HL-60 (cell line): ENCODE data around the gene GOLPH3.

Experiments used
- DNase-seq, 2 experiments: peaks; one replicate each; pipeline ENCODE4 v3.0.0-alpha.2; 2010 to 2020; ENCODE audit warnings: low read depth in 1 of 2, low spot score in 1 of 2
- H3K27ac ChIP-seq: fragments of 250-450 bp; sonication (Bioruptor Pico); replicated peaks from 2 replicates; pipeline ENCODE4 v1.5.1; 2020; ENCODE audit warnings: mild to moderate bottlenecking, moderate library complexity
- H3K27me3 ChIP-seq: fragments of 250-450 bp; sonication (Bioruptor Pico); 2 replicates; pipeline ENCODE4 v1.5.1; 2021; ENCODE audit warnings: mild to moderate bottlenecking, moderate library complexity; ENCODE audit not compliant: insufficient read depth, poor library complexity, severe bottlenecking
- H3K4me3 ChIP-seq: replicated peaks from 2 replicates; pipeline ENCODE4 v1.5.1; 2011; ENCODE audit warnings: mild to moderate bottlenecking, control low read depth, low read length; ENCODE audit not compliant: insufficient read depth
- CTCF ChIP-seq: IDR thresholded peaks from one replicate; pipeline ENCODE4 v1.5.1; 2011; ENCODE audit warnings: low read length, control low read depth, inconsistent platforms; ENCODE audit not compliant: insufficient read depth
- TF ChIP-seq, protein P1 (sequence below): IDR thresholded peaks from 2 replicates; pipeline ENCODE4 v1.6.1; 2012; ENCODE audit warnings: low read depth; ENCODE audit not compliant: insufficient replicate concordance

GOLPH3 gene

GRCh38 chr5:32076699-32077695 lies 97.1 kb downstream of the GOLPH3 start:
- H3K27ac ChIP-seq: no peak overlapping the region
- DNase-seq: peak; percentile 6 to 24
- H3K4me3 ChIP-seq: no peak overlapping the region
- TF ChIP-seq CTCF: peak; percentile 49
- TF ChIP-seq, protein P1, sequence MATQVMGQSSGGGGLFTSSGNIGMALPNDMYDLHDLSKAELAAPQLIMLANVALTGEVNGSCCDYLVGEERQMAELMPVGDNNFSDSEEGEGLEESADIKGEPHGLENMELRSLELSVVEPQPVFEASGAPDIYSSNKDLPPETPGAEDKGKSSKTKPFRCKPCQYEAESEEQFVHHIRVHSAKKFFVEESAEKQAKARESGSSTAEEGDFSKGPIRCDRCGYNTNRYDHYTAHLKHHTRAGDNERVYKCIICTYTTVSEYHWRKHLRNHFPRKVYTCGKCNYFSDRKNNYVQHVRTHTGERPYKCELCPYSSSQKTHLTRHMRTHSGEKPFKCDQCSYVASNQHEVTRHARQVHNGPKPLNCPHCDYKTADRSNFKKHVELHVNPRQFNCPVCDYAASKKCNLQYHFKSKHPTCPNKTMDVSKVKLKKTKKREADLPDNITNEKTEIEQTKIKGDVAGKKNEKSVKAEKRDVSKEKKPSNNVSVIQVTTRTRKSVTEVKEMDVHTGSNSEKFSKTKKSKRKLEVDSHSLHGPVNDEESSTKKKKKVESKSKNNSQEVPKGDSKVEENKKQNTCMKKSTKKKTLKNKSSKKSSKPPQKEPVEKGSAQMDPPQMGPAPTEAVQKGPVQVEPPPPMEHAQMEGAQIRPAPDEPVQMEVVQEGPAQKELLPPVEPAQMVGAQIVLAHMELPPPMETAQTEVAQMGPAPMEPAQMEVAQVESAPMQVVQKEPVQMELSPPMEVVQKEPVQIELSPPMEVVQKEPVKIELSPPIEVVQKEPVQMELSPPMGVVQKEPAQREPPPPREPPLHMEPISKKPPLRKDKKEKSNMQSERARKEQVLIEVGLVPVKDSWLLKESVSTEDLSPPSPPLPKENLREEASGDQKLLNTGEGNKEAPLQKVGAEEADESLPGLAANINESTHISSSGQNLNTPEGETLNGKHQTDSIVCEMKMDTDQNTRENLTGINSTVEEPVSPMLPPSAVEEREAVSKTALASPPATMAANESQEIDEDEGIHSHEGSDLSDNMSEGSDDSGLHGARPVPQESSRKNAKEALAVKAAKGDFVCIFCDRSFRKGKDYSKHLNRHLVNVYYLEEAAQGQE: no peak
- no peaks in the 10 kb centered on the region for H3K27me3 ChIP-seq
